Measurements from ENCODE around the gene FOXP4.

FOXP4 gene

GRCh38 chr6:41591122-41591521 lies 44.9 kb downstream of the FOXP4 start:
- TF ChIP-seq CTCF (IDR thresholded peaks at IDR 0.05) = no peak
- Histone ChIP-seq H3K4me3 (ENCODE audit: low read depth, low read length) (no peak overlapping the region), H3K79me2 (no peaks in the 10 kb centered on the region), H3K9ac (no peak overlapping the region), H3K27me3 (ENCODE audit: control insufficient read depth, insufficient read depth, low read length) (no peaks in the 10 kb centered on the region), H2AFZ (no peak overlapping the region), H3K27ac (no peak overlapping the region), H3K36me3 (ENCODE audit: control insufficient read depth, insufficient read depth, low read length) (no peaks in the 10 kb centered on the region), H3K4me2 (ENCODE audit: low read length) (no peak overlapping the region), H3K9me3 (ENCODE audit: control insufficient read depth, low read length) (no peaks in the 10 kb centered on the region), H3K4me1 (no peaks in the 10 kb centered on the region)

GRCh38 chr6:41591859-41592502 lies 45.8 kb downstream of the FOXP4 start:
- Histone ChIP-seq H2AFZ (no peak overlapping the region), H3K4me3 (ENCODE audit: low read depth, low read length) (no peak overlapping the region), H3K79me2 (no peaks in the 10 kb centered on the region), H3K27ac (no peak overlapping the region), H3K27me3 (ENCODE audit: control insufficient read depth, insufficient read depth, low read length) (no peaks in the 10 kb centered on the region), H3K9ac (no peak overlapping the region), H3K4me1 (no peaks in the 10 kb centered on the region), H3K4me2 (ENCODE audit: low read length) (no peak overlapping the region), H3K9me3 (ENCODE audit: control insufficient read depth, low read length) (no peaks in the 10 kb centered on the region), H3K36me3 (ENCODE audit: control insufficient read depth, insufficient read depth, low read length) (no peaks in the 10 kb centered on the region)
- TF ChIP-seq CTCF (IDR thresholded peaks at IDR 0.05) = peak; percentile 94

- H3K27me3 ChIP-seq (ENCODE audit: control insufficient read depth, insufficient read depth, low read length) = no peaks in the 10 kb centered on the region
- no peak for TF ChIP-seq CTCF (IDR thresholded peaks at IDR 0.05)
- no peak overlapping the region for H2AFZ ChIP-seq
- no peak overlapping the region for H3K9ac ChIP-seq
- H3K4me3 ChIP-seq (ENCODE audit: low read depth, low read length) = no peak overlapping the region
- no peak overlapping the region for H3K27ac ChIP-seq
- H3K79me2 ChIP-seq = no peaks in the 10 kb centered on the region
- H3K4me1 ChIP-seq = no peaks in the 10 kb centered on the region
- no peaks in the 10 kb centered on the region for H3K36me3 ChIP-seq (ENCODE audit: control insufficient read depth, insufficient read depth, low read length)
- no peaks in the 10 kb centered on the region for H3K9me3 ChIP-seq (ENCODE audit: control insufficient read depth, low read length)
- no peak overlapping the region for H3K4me2 ChIP-seq (ENCODE audit: low read length)
Measured at GRCh38 chr6:41593406-41593805, 47.2 kb downstream of the FOXP4 start.

- Histone ChIP-seq H3K79me2 (no peaks in the 10 kb centered on the region), H3K27ac (no peak overlapping the region), H3K4me1 (no peaks in the 10 kb centered on the region), H3K27me3 (ENCODE audit: control insufficient read depth, insufficient read depth, low read length) (no peaks in the 10 kb centered on the region), H2AFZ (no peak overlapping the region), H3K36me3 (ENCODE audit: control insufficient read depth, insufficient read depth, low read length) (no peaks in the 10 kb centered on the region), H3K9ac (no peak overlapping the region), H3K4me3 (ENCODE audit: low read depth, low read length) (no peak overlapping the region), H3K4me2 (ENCODE audit: low read length) (no peak overlapping the region), H3K9me3 (ENCODE audit: control insufficient read depth, low read length) (no peaks in the 10 kb centered on the region)
- no peak for TF ChIP-seq CTCF (IDR thresholded peaks at IDR 0.05)
Measured at GRCh38 chr6:41593839-41594238, 47.7 kb downstream of the FOXP4 start.

- H3K4me3 ChIP-seq (ENCODE audit: low read depth, low read length) = no peak overlapping the region
- no peaks in the 10 kb centered on the region for H3K4me1 ChIP-seq
- no peak overlapping the region for H3K9ac ChIP-seq
- no peak overlapping the region for H2AFZ ChIP-seq
- H3K27ac ChIP-seq = no peak overlapping the region
- no peaks in the 10 kb centered on the region for H3K36me3 ChIP-seq (ENCODE audit: control insufficient read depth, insufficient read depth, low read length)
- TF ChIP-seq CTCF (IDR thresholded peaks at IDR 0.05) = no peak
- H3K4me2 ChIP-seq (ENCODE audit: low read length) = no peak overlapping the region
- H3K27me3 ChIP-seq (ENCODE audit: control insufficient read depth, insufficient read depth, low read length) = no peaks in the 10 kb centered on the region
- no peaks in the 10 kb centered on the region for H3K9me3 ChIP-seq (ENCODE audit: control insufficient read depth, low read length)
- no peaks in the 10 kb centered on the region for H3K79me2 ChIP-seq
Measured at GRCh38 chr6:41594326-41594725, 48.1 kb downstream of the FOXP4 start.

Data from parathyroid adenoma (tissue), 2 donors.